Testis (tissue), 3 donors: ENCODE data around the gene ABCD1. TPM values are rescaled to one million over a fixed set of nuclear protein-coding genes. Genes with fewer than 3 reads are reported as not detected.
"Not testable (repeated sequence)": the region's sequence is repeated elsewhere in the genome, so short reads cannot be mapped to it uniquely, and the experiment has no call there.

ENCODE experiments used
- DNase-seq: peaks from one replicate; pipeline ENCODE4 v3.0.0-alpha.2; 2019
- H3K27ac ChIP-seq, 2 donors: fragments of 200-600 bp; sonication (generic); one replicate each; pipeline ENCODE4 v1.5.1; 2019
- H3K27me3 ChIP-seq: fragments of 200-600 bp; sonication (generic); one replicate; pipeline ENCODE4 v1.5.1; 2019
- H3K36me3 ChIP-seq: fragments of 200-600 bp; sonication (generic); one replicate; pipeline ENCODE4 v1.5.1; 2017; ENCODE audit warnings: low read depth; ENCODE audit errors: missing control alignments
- H3K4me1 ChIP-seq: fragments of 200-600 bp; sonication (generic); one replicate; pipeline ENCODE4 v1.5.1; 2019
- H3K4me3 ChIP-seq, 2 donors: fragments of 200-600 bp; sonication (generic); one replicate each; pipeline ENCODE4 v1.5.1; 2017 to 2019
- H3K9me3 ChIP-seq: fragments of 200-600 bp; sonication (generic); one replicate; pipeline ENCODE4 v1.5.1; 2017
- CTCF ChIP-seq, 3 experiments: fragments of 450-650 bp in 2 of 3; fragments of 200-600 bp in 1 of 3; sonication (generic) in 1 of 3; IDR thresholded peaks; one replicate each; pipeline ENCODE4 v1.5.1; 2016 to 2019; ENCODE audit warnings: antibody characterized with exemption in 3 of 3, mild to moderate bottlenecking in 2 of 3, moderate library complexity in 1 of 3
- POLR2A ChIP-seq: fragments of 450-650 bp; IDR thresholded peaks from one replicate; pipeline ENCODE4 v1.6.1; 2017; ENCODE audit warnings: antibody characterized with exemption, mild to moderate bottlenecking, moderate library complexity
- WGBS, 2 donors: methylation state at CpG; one replicate each; pipeline ENCODE4 v1.1.5; 2018; 5-methylcytosine and 5-hydroxymethylcytosine counted together
- intact Hi-C: fragments of 100-400 bp; cut with DNase I; formaldehyde crosslinking; loops from one replicate; pipeline ENCODE4 v1.15.1; 2023; ENCODE audit warnings: low total_unique reads
- polyA plus RNA-seq: library from polyadenylated mRNA; stranded (reverse); fragments of 350-450 nt; fragmentation: Illumina TruSeq; extraction: RNeasy Lipid Tissue Mini Kit (QIAGEN cat#74804); gene quantifications from one replicate; pipeline ENCODE4 v1.2.3, GENCODE V29; 2014; ENCODE audit warnings: low read depth, low replicate concordance; ENCODE audit not compliant: insufficient read depth
- total RNA-seq, 2 donors: library from RNA; depleted of rRNA; stranded (reverse); fragments of >200 nt; gene quantifications; one replicate each; pipeline ENCODE4 v1.2.3, GENCODE V29; 2016

Gene ABCD1
- total and polyA plus RNA-seq, 3 donors from 2014 or later, result 34.3 to 112 (median 84.4) TPM

GRCh38 chrX:153740631-153741222 lies 16.1 kb downstream of the ABCD1 start:
- Histone ChIP-seq H3K36me3 (no peaks in the 10 kb centered on the region), H3K27ac (no peak overlapping the region), H3K4me1 (peaks cover 4% of the 10 kb centered on the region), H3K9me3 (no peaks in the 10 kb centered on the region), H3K27me3 (no peaks in the 10 kb centered on the region), H3K4me3 (no peak overlapping the region)
- intact Hi-C loops, result no loop called here
- TF ChIP-seq POLR2A, result no peak
- no peak for TF ChIP-seq CTCF (IDR thresholded peaks at IDR 0.05)
- DNase-seq, result no peak
- 62% methylated on average over 6 of the region's 16 CpGs; no CpG with 5 or more reads in 1 of the 2 donors for WGBS, 2 donors

- intact Hi-C loops, result no loop called here
- Histone ChIP-seq H3K4me1 (peaks cover 4% of the 10 kb centered on the region), H3K27me3 (no peaks in the 10 kb centered on the region), H3K36me3 (no peaks in the 10 kb centered on the region), H3K9me3 (no peaks in the 10 kb centered on the region), H3K27ac (no peak overlapping the region), H3K4me3 (no peak overlapping the region)
- 89% methylated on average over 12 of the region's 14 CpGs; no CpG with 5 or more reads in 1 of the 2 donors for WGBS, 2 donors
- no peak for DNase-seq
- TF ChIP-seq POLR2A (no peak), CTCF (IDR thresholded peaks at IDR 0.05) (no peak)
Measured at GRCh38 chrX:153741446-153741845, 16.8 kb downstream of the ABCD1 start.

GRCh38 chrX:153742111-153742510 lies 17.5 kb downstream of the ABCD1 start:
- 90 to 97% methylated on average over 2 to 13 of the region's 14 CpGs for WGBS, 2 donors
- DNase-seq, H3K27ac ChIP-seq, H3K4me3 ChIP-seq, H3K36me3 ChIP-seq, H3K4me1 ChIP-seq, H3K27me3 ChIP-seq, H3K9me3 ChIP-seq, intact Hi-C loops: not testable (repeated sequence)

GRCh38 chrX:153742796-153743467 lies 18.3 kb downstream of the ABCD1 start:
- H3K4me3 ChIP-seq, H3K9me3 ChIP-seq, H3K36me3 ChIP-seq, H3K4me1 ChIP-seq, H3K27me3 ChIP-seq, DNase-seq, intact Hi-C loops, H3K27ac ChIP-seq: not testable (repeated sequence)
- WGBS, 2 donors, result 60% methylated on average over 18 of the region's 32 CpGs; no CpG with 5 or more reads in 1 of the 2 donors

- H3K4me1 ChIP-seq, H3K36me3 ChIP-seq, intact Hi-C loops, H3K4me3 ChIP-seq, H3K9me3 ChIP-seq, H3K27me3 ChIP-seq: not testable (repeated sequence)
- H3K27ac ChIP-seq, result peak overlapping the region in 1 of 2 donors; percentile 50
- peak; percentile 84 for DNase-seq
- WGBS, 2 donors, result 51 to 70% methylated on average over 2 to 12 of the region's 35 CpGs
Measured at GRCh38 chrX:153743468-153744209, 19.0 kb downstream of the ABCD1 start.
